K562 (cell line): Measurements from ENCODE around the gene RPS19BP1. TPM values are rescaled to one million over a fixed set of nuclear protein-coding genes. Genes with fewer than 3 reads are reported as not detected.

Source experiments
- ATAC-seq: fragments of 200-7000 bp; cut with Tn5 transposase; 3 replicates; pipeline ENCODE4 v1.9.1; 2020; ENCODE audit warnings: moderate library complexity
- BruUV-seq: library from RNA; stranded (reverse); fragments of 400-500 nt; replicated peaks from 2 replicates; lab custom pipeline; 2021; lab: Mats Ljungman, UMichigan
- CTCF ChIA-PET: fragments of 300-600 bp; formaldehyde crosslinking; extraction: SDS; loops from one replicate; lab custom pipeline; 2021; ENCODE audit warnings: low intra/inter-chr PET ratio; lab: Yijun Ruan, JAX
- POLR2A ChIA-PET: fragments of 300-600, 350-650 bp; sonication (Branson Sonifier 250); formaldehyde crosslinking; extraction: SDS; loops from one replicate; lab custom pipeline; 2021; ENCODE audit warnings: antibody characterized with exemption, inconsistent platforms; lab: Yijun Ruan, JAX
- DNase-seq, 4 experiments: peaks; one replicate each; pipeline versions ENCODE4 v3.0.0 to v3.0.0-alpha.2; 2011 to 2018; ENCODE audit warnings: low spot score in 3 of 4, mixed read lengths in 3 of 4; ENCODE audit errors: extremely low read depth in 1 of 4
- FAIRE-seq: peaks from 2 replicates; lab custom pipeline; 2011; peaks lifted over from hg19 to GRCh38; lab: Jason Lieb, UNC
- H2AFZ ChIP-seq: 2 replicates; pipeline ENCODE4 v1.6.0; 2011; ENCODE audit warnings: low read depth, low read length, control low read depth, inconsistent platforms
- H3K27ac ChIP-seq: fragments of 200-600 bp; 3 replicates; pipeline ENCODE4 v1.8.0; 2011; ENCODE audit warnings: low read depth, mild to moderate bottlenecking, control low read depth, inconsistent platforms, low read length, moderate library complexity, mixed read lengths; ENCODE audit errors: extremely low read depth
- H3K27me3 ChIP-seq, 2 experiments: fragments of 300-600 bp in 1 of 2; 2 replicates in 1 of 2; 3 replicates in 1 of 2; pipeline versions ENCODE4 v1.6.0 to v1.8.0; 2011; ENCODE audit warnings: inconsistent platforms in 2 of 2, low read length in 2 of 2, mild to moderate bottlenecking in 1 of 2, mixed read lengths in 1 of 2, moderate library complexity in 1 of 2; ENCODE audit not compliant: control insufficient read depth in 2 of 2, insufficient read depth in 2 of 2
- H3K36me3 ChIP-seq: fragments of 300-600 bp; 3 replicates; pipeline ENCODE4 v1.8.0; 2011; ENCODE audit warnings: mild to moderate bottlenecking, low read length, inconsistent platforms; ENCODE audit not compliant: control insufficient read depth, insufficient read depth
- H3K4me1 ChIP-seq, 2 experiments: fragments of 200-600 bp in 1 of 2; replicated peaks in 1 of 2; 2 replicates in 1 of 2; 3 replicates in 1 of 2; pipeline versions ENCODE4 v1.5.1 to v1.8.0; 2011; ENCODE audit warnings: inconsistent platforms in 2 of 2, low read length in 2 of 2, mild to moderate bottlenecking in 1 of 2, mixed read lengths in 1 of 2, moderate library complexity in 1 of 2; ENCODE audit not compliant: control insufficient read depth in 2 of 2, insufficient read depth in 2 of 2
- H3K4me2 ChIP-seq: 2 replicates; pipeline ENCODE4 v1.6.1; 2011; ENCODE audit warnings: low read length, control low read depth, inconsistent platforms, mixed read lengths; ENCODE audit not compliant: insufficient read depth
- H3K4me3 ChIP-seq: fragments of 200-600 bp; sonication (generic), shearing (Covaris generic); 2 replicates; pipeline ENCODE4 v1.5.1; 2016; ENCODE audit warnings: control low read depth, inconsistent platforms
- H3K79me2 ChIP-seq: fragments of 200-600 bp; 3 replicates; pipeline ENCODE4 v1.8.0; 2011; ENCODE audit warnings: low read length, inconsistent platforms; ENCODE audit not compliant: control insufficient read depth, insufficient read depth
- H3K9ac ChIP-seq, 2 experiments: 2 replicates each; pipeline versions ENCODE4 v1.6.0 to v1.6.1; 2011; ENCODE audit warnings: low read depth in 2 of 2, low read length in 2 of 2, control low read depth in 1 of 2, inconsistent platforms in 1 of 2, mild to moderate bottlenecking in 1 of 2, mixed read lengths in 1 of 2; ENCODE audit not compliant: insufficient read depth in 1 of 2
- H3K9me1 ChIP-seq: one replicate; pipeline ENCODE4 v1.6.0; 2011; ENCODE audit warnings: inconsistent platforms, mild to moderate bottlenecking, low read length, moderate library complexity; ENCODE audit not compliant: control insufficient read depth, insufficient read depth
- H3K9me3 ChIP-seq: replicated peaks from 2 replicates; pipeline ENCODE4 v1.5.1; 2011; ENCODE audit warnings: low read depth, low read length, inconsistent platforms; ENCODE audit not compliant: control insufficient read depth, insufficient read depth
- H4K20me1 ChIP-seq: replicated peaks from 2 replicates; pipeline ENCODE4 v1.6.1; 2011; ENCODE audit warnings: low read length, inconsistent platforms, mixed read lengths; ENCODE audit not compliant: control insufficient read depth, insufficient read depth
- BHLHE40 ChIP-seq: IDR thresholded peaks from 2 replicates; pipeline ENCODE4 v1.6.1; 2011; ENCODE audit warnings: low read length, improper control_type of control experiment
- ELF4 ChIP-seq: fragments of 450-650 bp; formaldehyde crosslinking; IDR thresholded peaks from 2 replicates; pipeline ENCODE4 v1.4.0; 2022; ENCODE audit warnings: missing genetic modification characterization
- EP300 ChIP-seq: IDR thresholded peaks from 2 replicates; pipeline ENCODE4 v1.6.1; 2012; ENCODE audit warnings: low read length, improper control_type of control experiment
- NR2C2 ChIP-seq, 2 experiments: fragments of 200-800 bp in 1 of 2; sonication (Bioruptor generic) in 1 of 2; sonication (generic) in 1 of 2; formaldehyde crosslinking in 1 of 2; IDR thresholded peaks; 2 replicates each; pipeline versions ENCODE4 v1.6.1 to v1.8.0; 2016 to 2022; ENCODE audit warnings: mild to moderate bottlenecking in 1 of 2, missing compliant biosample characterization in 1 of 2, missing genetic modification characterization in 1 of 2, missing genetic modification reagents in 1 of 2
- POLR2AphosphoS2 ChIP-seq: IDR thresholded peaks from 2 replicates; pipeline ENCODE4 v1.6.1; 2012; ENCODE audit warnings: low read length, improper control_type of control experiment
- RAD21 ChIP-seq, 2 experiments: fragments of 250-450 bp in 1 of 2; fragments of 450-650 bp in 1 of 2; sonication (Bioruptor Pico) in 1 of 2; formaldehyde crosslinking in 1 of 2; IDR thresholded peaks in 1 of 2; conservative IDR thresholded peaks in 1 of 2; 2 replicates each; pipeline versions ENCODE4 v1.4.0 to v1.8.0; 2020 to 2022; ENCODE audit warnings: mild to moderate bottlenecking in 2 of 2, moderate library complexity in 1 of 2
- ZBTB7A ChIP-seq: IDR thresholded peaks from 2 replicates; pipeline ENCODE4 v1.6.1; 2011; ENCODE audit warnings: low read depth, mild to moderate bottlenecking, low read length, moderate library complexity, borderline replicate concordance; ENCODE audit not compliant: control insufficient read depth
- ZC3H8 ChIP-seq: fragments of 450-650 bp; IDR thresholded peaks from 2 replicates; pipeline ENCODE4 v1.6.1; 2017
- ZNF121 ChIP-seq: sonication (generic); formaldehyde crosslinking; conservative IDR thresholded peaks from 2 replicates; pipeline ENCODE4 v1.8.0; 2022; ENCODE audit warnings: missing genetic modification reagents
- ZNF165 ChIP-seq: fragments of 250-450 bp; sonication (Bioruptor Pico); IDR thresholded peaks from 2 replicates; pipeline ENCODE4 v1.4.0; 2020; ENCODE audit warnings: borderline replicate concordance
- WGBS: fragments of 100-300 bp; shearing (Covaris generic); methylation state at CpG from one replicate; pipeline ENCODE4 v1.1.6; 2016; ENCODE audit warnings: low coverage, mixed read lengths; ENCODE audit not compliant: insufficient coverage; ENCODE audit errors: missing lambda C conversion rate; 5-methylcytosine and 5-hydroxymethylcytosine counted together
- in situ Hi-C: fragments of 300-500 bp; cut with MboI; formaldehyde crosslinking; loops from 4 replicates; pipeline ENCODE4 v1.15.0; 2018; ENCODE audit warnings: inconsistent platforms, mixed read lengths
- intact Hi-C: fragments of 100-400 bp; cut with micrococcal nuclease; formaldehyde crosslinking; loops from 2 replicates; pipeline ENCODE4 v1.14.2; 2022
- polyA plus RNA-seq, 8 experiments: library from polyadenylated mRNA; depleted of rRNA in 4 of 8; stranded (reverse) in 5 of 8; unstranded in 3 of 8; fragments of >200 nt; fragmentation: Nextera tagmentation in 2 of 8; fragmentation: Illumina TruSeq in 1 of 8; extraction: Ambion mirVana in 2 of 8; extraction: Trizol in 1 of 8; gene quantifications; 2 replicates each; pipeline versions ENCODE4 v1.2.1 to v1.2.3, GENCODE V29; 2011 to 2014; ENCODE audit warnings: inconsistent platforms in 1 of 8, missing spikeins in 1 of 8
- total RNA-seq, 7 experiments: library from RNA; depleted of rRNA in 6 of 7; stranded (reverse); fragments of >200 nt in 6 of 7; fragmentation: Illumina TruSeq in 2 of 7; extraction: Trizol in 2 of 7; gene quantifications; 2 replicates each; pipeline versions ENCODE4 v1.2.1 to v1.2.3, GENCODE V29; 2011 to 2021; ENCODE audit warnings: low replicate concordance in 1 of 7
- TF ChIP-seq, protein P1 (sequence below): sonication (generic); formaldehyde crosslinking; IDR thresholded peaks from 2 replicates; pipeline ENCODE4 v1.8.1; 2023; ENCODE audit warnings: missing genetic modification reagents, mild to moderate bottlenecking, borderline replicate concordance

Gene RPS19BP1
- total and polyA plus RNA-seq, 9 of the 15 experiments (the other 6 are each of a cell fraction or from before 2014, with no cell fraction given), result 3.0 to 223 (median 84.3) TPM

DNA sequence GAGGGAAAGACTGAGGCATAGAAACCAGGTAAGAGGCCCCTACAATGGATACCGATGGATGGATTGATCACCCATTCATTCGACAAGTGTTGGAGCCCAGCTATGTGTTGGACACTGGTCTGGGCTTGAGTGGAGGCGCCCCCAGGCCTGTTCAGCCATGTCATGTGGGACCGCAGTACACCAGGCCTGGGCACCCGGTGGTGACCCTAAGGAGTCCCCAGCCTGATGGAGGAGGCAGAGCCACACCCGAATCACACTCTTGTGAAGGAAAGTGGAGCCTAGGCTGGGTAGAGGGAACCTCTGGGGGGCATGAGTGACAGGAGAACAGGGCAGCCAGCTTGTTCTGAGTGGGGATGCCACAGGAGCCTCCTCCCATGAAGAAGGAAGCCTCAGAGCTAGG lies 48.2 kb upstream of the RPS19BP1 start:
- ChIA-PET CTCF (no interaction called here), POLR2A (no interaction called here)
- Histone ChIP-seq H3K27ac (no peak overlapping the region), H3K79me2 (no peaks in the 10 kb centered on the region), H3K27me3 (no peaks in the 10 kb centered on the region), H3K9ac (no peak overlapping the region), H3K36me3 (no peaks in the 10 kb centered on the region), H3K4me1 (peaks cover 0 to 8% of the 10 kb centered on the region in 2 experiments; a peak in 2 of 5 replicates), H3K9me1 (no peaks in the 10 kb centered on the region), H2AFZ (no peak overlapping the region), H3K4me2 (no peak overlapping the region), H3K4me3 (no peak overlapping the region), H4K20me1 (no peaks in the 10 kb centered on the region), H3K9me3 (no peaks in the 10 kb centered on the region)
- in situ Hi-C loops (no loop called here), intact Hi-C loops (no loop called here)
- no peak for ATAC-seq
- TF ChIP-seq ZBTB7A (no peak), ZC3H8 (no peak), NR2C2 (CRISPR knock-in tag; IDR thresholded peaks at IDR 0.05) (no peak), NR2C2 (tag; IDR thresholded peaks at IDR 0.05) (no peak), EP300 (no peak), RAD21 (CRISPR knock-in tag; conservative IDR thresholded peaks at IDR 0.05 in 1 of 2, IDR thresholded peaks at IDR 0.05 in 1 of 2) (no peak), ZNF121 (no peak), ELF4 (CRISPR knock-in tag) (no peak), ZNF165 (CRISPR knock-in tag) (no peak), BHLHE40 (no peak), POLR2AphosphoS2 (no peak)
- TF ChIP-seq, protein P1, sequence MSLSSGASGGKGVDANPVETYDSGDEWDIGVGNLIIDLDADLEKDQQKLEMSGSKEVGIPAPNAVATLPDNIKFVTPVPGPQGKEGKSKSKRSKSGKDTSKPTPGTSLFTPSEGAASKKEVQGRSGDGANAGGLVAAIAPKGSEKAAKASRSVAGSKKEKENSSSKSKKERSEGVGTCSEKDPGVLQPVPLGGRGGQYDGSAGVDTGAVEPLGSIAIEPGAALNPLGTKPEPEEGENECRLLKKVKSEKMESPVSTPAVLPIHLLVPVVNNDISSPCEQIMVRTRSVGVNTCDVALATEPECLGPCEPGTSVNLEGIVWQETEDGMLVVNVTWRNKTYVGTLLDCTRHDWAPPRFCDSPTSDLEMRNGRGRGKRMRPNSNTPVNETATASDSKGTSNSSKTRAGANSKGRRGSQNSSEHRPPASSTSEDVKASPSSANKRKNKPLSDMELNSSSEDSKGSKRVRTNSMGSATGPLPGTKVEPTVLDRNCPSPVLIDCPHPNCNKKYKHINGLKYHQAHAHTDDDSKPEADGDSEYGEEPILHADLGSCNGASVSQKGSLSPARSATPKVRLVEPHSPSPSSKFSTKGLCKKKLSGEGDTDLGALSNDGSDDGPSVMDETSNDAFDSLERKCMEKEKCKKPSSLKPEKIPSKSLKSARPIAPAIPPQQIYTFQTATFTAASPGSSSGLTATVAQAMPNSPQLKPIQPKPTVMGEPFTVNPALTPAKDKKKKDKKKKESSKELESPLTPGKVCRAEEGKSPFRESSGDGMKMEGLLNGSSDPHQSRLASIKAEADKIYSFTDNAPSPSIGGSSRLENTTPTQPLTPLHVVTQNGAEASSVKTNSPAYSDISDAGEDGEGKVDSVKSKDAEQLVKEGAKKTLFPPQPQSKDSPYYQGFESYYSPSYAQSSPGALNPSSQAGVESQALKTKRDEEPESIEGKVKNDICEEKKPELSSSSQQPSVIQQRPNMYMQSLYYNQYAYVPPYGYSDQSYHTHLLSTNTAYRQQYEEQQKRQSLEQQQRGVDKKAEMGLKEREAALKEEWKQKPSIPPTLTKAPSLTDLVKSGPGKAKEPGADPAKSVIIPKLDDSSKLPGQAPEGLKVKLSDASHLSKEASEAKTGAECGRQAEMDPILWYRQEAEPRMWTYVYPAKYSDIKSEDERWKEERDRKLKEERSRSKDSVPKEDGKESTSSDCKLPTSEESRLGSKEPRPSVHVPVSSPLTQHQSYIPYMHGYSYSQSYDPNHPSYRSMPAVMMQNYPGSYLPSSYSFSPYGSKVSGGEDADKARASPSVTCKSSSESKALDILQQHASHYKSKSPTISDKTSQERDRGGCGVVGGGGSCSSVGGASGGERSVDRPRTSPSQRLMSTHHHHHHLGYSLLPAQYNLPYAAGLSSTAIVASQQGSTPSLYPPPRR, result no peak
- FAIRE-seq, result no peak
- DNase-seq, result no peak
- 39% methylated on average over 5 of the region's 6 CpGs for WGBS
- BruUV-seq, result no TSS peak
